Vein endothelial cell (primary cell): ENCODE measurements around the gene POTEJ. TPM values are rescaled to one million over a fixed set of nuclear protein-coding genes. Genes with fewer than 3 reads are reported as not detected.

ENCODE experiments used
- small RNA-seq: library from RNA; depleted of rRNA; stranded (forward); fragments of <200 nt; gene quantifications from one replicate; pipeline ENCODE3, GENCODE V24; 2012
- total RNA-seq: library from RNA; depleted of rRNA; stranded (reverse); fragments of >200 nt; gene quantifications from 2 replicates; pipeline ENCODE4 v1.2.3, GENCODE V29; 2012

The POTEJ gene
- total RNA-seq = 0.19 and 0.65 TPM in 2 replicates

GRCh38 chr2:130611140-130611539, at the start of gene POTEJ:
Gene POTEJ, plus strand, starts transcription at chr2:130611440. Its CDS starts 93 bp downstream, at chr2:130611533.

GRCh38 chr2:130599393-130599792, 11.8 kb upstream of the POTEJ start, which contains the start of gene CFC1:
Gene CFC1, minus strand, starts transcription at chr2:130599575. Its CDS starts 288 bp downstream, at chr2:130599287.

Small RNA genes lying within 50 kb of the gene (small RNA-seq; reads per million reads assigned to genes)
- not detected for gene RF00017
- not detected for gene RNU6-848P

Other genes with a start within 250 kb of the POTEJ start
- 0.33 and 0.48 TPM in 2 replicates for gene POTEI, start 102.1 kb upstream of the POTEJ start, total RNA-seq
- not detected in 2 replicates for gene CFC1B, start 90.2 kb upstream of the POTEJ start, total RNA-seq
- not detected in 2 replicates for gene CFC1, start 11.9 kb upstream of the POTEJ start, total RNA-seq
- not detected in 2 replicates for gene GPR148, start 117.6 kb downstream of the POTEJ start, total RNA-seq
- not detected in 2 replicates for gene AMER3, start 144.1 kb downstream of the POTEJ start, total RNA-seq
- gene ARHGEF4, start 225.5 kb downstream of the POTEJ start, total RNA-seq = under 0.01 TPM in 1 of 2 replicates, not detected in the other